Activated CD4-positive, alpha-beta T cell treated with anti-CD3 and anti-CD28 coated beads for 48 hours (primary cell): ENCODE measurements around the gene CADPS.

ENCODE experiments used
- DNase-seq: peaks from one replicate; pipeline ENCODE4 v3.0.0-alpha.2; 2020

Gene CADPS

DNA sequence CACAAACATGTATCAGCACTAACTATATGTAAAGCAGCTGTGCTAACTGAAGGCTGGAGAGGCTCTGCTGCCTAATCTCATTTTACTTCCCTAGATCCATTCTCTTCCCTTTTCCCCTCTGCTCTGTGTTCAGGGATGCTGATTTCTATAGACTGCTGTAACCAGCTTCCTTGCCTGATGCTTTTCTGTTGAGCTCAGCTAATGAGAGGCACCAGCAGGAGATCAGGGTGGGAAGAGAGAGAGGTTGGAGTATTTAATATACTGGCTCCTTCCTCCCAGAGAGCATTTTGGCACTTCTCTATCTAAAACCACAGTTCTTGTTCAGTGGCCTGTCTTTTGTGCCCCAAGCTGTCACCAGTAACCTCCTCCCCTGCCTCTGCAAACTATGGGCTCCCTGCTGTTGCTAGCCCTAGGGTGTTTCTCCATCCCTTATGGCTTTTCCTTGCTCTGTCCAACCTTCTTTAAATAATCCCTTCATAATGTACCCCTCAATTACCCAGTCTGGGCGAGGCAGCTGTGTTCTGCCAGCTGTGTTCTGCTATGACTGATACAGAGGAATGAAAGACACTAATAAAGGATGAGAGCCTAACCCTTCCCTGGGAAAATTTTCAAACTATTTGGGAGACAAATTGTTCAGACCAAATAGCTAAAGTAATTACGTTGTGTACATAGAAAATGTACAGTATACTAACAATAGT, 69.5 kb downstream of the CADPS start:
- no peak for DNase-seq

- DNase-seq = no peak
Observed at GRCh38 chr3:62805106-62805505, 70.1 kb downstream of the CADPS start.

- no peak for DNase-seq
Observed at GRCh38 chr3:62803276-62803675, 71.9 kb downstream of the CADPS start.

DNA sequence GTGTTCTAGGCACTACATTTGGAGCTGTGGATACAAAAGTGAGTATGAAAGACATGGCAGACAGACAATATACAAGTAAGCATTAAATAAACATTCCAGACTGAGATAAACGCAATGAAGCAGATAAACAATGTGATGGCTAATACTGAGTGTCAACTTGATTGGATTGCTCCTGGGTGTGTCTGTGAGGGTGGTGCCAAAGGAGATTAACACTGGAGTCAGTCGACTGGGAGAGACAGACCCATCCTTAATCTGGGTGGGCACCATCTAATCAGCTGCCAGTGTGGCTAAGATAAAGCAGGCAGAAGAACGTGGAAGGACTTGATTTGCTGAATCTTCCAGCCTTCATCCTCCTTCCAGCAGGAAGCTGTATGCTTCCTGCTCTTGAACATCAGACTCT, 77.2 kb downstream of the CADPS start:
- DNase-seq = no peak

GRCh38 chr3:62797132-62797531, 78.1 kb downstream of the CADPS start:
- DNase-seq = no peak

- no peak for DNase-seq
Observed at GRCh38 chr3:62795978-62796657, 79.1 kb downstream of the CADPS start.

DNA sequence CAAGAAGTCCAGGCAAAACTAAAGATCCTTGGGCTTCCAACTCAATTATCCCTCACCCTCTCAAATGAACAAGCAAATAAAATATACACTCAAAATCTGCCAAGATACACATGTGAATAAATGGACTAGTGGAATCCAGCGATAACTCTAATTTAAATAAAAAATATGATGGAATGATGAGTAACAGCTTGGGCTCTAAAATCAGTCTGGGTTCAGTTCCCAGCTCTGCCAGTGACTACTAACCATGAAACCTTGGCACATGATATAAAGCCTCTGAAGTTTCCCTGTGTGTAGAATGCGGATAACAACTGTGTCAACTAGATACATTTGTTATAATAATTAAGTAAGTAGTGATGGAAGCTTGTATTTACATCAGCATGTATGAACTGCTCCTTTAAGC, 81.3 kb downstream of the CADPS start:
- no peak for DNase-seq

DNA sequence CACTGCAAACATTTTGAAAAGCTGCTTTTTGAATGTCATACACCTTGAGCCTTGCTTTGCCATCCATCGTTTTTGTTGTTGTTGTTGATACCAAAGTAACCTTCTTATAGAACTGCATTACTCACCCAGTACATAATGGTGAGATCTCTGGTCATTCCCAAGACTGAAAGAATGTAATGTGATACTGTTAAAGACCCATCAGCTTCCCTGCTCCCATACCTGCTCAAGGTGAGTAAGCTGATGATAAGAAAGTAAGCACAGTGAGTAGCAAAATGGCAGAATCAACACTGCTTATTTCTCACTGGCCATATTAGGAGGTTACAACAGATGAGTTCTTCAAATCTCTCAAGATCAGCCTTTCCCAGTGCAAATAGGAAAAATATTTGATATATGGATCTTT, 89.8 kb downstream of the CADPS start:
- no peak for DNase-seq

DNA sequence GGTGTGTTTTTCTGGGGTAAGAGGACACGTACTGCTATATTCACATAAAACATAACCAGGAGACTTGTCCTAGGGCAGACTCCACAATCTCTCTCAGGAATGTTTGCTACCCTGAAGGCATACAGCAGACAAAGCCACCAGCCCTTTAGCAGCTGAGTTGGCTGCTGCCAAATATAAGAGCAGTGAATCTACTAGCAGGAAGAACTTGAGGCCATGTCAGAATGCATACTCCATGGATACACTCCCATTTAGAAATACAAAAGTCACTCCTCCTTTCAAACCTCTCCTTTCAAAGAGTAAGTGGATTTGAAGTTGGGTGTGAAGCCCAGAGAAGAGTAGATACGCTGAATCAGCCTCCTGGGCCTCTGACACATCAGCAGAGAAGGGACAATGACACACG, 94.1 kb downstream of the CADPS start:
- DNase-seq = no peak

- no peak for DNase-seq
Observed at GRCh38 chr3:62777674-62778073, 97.5 kb downstream of the CADPS start.

- no peak for DNase-seq
Observed at GRCh38 chr3:62777130-62777529, 98.1 kb downstream of the CADPS start.

DNA sequence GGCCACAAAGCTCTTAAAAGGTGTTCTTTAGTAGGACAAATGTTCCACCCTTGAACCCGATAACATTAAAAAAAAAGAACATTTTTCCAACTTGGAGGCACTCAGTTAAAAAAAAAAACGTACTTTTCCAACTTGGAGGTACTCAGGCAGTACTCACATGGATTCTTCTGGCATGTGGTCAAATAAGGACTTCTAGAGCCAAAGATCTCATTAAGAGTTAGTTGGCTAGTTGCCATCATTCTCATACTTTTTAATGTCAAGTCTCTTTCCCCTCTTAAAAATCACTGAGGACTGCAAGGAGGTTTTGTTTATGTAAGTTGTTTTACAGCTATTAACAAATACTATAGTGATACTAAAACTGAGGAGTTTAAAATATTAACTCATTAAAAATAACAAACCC, 101.0 kb downstream of the CADPS start:
- no peak for DNase-seq

DNA sequence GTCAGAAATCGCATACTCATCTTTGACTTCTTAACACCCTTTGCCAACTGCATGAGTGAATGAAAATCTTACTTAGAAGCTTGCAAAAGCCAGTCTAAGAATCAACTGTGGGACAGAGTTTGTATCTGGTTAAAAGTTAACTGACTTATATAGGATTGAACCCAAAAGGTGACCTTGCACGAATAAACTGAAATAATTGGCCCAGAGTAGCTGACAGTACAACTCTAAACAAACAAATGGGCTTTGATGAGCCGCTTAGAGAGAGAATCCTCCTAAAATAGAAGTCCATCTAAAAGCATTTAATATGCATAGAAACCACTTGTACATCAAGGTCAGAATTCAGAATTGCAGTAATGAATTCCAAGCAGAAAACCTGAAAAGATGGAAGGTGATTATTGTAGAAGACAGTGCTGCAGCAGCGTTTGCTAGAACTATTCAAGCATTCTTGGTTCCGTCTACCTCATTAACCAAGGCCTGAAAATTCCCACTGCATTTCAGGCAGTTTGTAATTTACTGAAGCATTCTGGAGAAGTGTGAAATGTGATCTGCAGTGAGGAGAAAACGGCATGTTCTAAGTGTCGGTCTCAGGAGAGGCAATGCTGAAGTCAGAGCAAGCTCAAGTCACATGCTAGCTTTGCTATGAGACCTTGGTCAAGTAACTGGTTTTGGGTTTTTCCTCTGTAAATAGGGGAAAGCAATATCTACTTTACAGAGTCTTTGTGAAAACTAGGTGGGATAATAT, 103.7 kb downstream of the CADPS start:
- DNase-seq = no peak

DNA sequence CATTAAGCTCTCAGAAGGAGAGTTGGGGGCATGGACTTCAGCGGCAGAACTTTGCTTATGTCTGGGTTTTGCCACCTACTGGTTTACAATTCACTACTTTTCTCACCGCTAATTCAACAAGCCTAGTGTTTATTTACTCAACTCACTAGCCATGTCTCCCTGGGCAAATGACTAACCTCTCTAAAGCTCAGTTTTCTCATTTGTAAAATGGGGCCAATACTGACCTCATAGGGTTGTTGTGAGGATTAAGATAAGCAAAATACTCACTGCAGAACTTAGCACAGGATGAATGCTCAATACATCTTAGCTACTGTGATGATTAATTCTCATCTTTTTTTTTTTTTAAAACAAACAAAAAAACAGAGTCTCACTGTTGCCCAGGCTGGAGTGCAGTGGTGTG, 106.3 kb downstream of the CADPS start:
- DNase-seq = no peak

DNA sequence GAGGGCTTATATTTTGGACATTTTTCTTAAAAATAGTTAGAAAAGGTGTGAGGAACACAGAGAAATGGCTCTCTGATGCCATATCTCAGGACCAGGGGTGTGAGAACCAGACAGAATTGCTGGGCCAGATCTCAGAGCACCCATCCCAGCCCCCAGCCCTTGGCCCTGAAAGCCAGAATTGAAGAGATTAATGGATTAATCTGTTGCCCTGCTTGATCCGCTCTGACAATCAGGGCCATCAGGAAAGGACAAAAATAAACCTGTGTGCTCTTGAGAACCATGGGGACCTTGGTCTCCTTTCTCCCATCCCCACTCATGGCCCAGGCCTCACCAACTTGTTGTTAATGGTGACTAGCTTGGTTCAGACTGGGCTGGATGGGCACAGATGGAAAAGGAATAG, 113.5 kb downstream of the CADPS start:
- no peak for DNase-seq

DNA sequence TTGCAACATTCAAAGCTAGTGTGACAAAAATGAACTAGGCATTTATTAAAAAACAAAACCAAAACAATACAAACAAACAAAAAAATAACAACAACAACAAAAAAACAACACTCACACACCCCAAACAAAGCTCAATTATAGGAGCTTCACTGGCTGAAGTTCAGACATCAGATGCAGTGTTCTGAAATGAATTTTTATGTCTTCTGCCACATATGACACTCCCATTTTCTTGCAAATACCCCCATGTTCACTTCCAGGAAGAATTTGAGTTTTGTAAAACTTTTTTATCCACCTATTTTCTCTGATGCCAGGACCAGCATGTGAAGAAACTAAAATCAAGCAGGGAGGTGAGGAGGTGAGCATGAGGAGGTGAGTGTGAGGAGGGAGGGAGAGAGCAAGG, 113.9 kb downstream of the CADPS start:
- DNase-seq = no peak

GRCh38 chr3:62758296-62759066, 116.7 kb downstream of the CADPS start:
- DNase-seq = no peak

GRCh38 chr3:62757045-62757444, 118.2 kb downstream of the CADPS start:
- DNase-seq = no peak

DNA sequence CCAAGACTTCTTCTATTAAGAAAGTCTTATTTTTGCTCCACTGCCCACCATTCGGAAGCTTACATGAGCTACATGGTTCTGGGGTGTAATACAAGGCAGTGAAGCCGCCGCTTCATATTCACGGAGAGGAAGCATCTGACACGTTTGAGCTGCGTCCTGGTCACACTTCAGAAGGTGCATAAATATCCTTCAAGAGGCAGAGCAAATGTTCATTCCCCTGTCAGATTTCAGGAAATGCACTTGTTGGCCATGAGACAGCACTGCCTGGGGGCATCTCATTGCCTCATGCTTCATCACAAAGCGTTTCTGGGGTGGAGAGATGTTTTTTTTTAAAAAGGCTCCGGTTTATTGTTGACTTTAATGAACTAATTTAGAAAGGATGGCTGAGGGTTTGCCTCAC, 119.9 kb downstream of the CADPS start:
- no peak for DNase-seq

DNA sequence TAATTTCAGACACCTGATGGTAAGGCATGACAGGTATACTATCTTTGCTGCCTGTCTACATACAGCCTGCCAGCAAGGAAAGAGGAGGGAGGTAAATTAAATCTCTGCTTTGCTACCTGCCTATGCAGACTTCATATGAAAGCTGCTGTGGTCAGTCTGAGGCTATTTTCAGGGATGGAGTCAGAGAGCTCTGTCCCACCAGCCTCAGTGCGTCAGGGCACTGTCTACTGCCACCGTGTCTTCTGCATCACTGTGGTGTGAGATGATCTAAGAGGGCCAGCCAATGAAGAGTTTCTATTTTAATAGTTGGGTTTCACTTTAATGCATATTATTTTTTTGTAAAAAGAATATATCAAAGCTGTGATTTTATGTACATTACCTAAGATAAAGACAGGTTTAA, 125.6 kb downstream of the CADPS start:
- DNase-seq = no peak

GRCh38 chr3:62749130-62749529, 126.1 kb downstream of the CADPS start:
- no peak for DNase-seq

DNA sequence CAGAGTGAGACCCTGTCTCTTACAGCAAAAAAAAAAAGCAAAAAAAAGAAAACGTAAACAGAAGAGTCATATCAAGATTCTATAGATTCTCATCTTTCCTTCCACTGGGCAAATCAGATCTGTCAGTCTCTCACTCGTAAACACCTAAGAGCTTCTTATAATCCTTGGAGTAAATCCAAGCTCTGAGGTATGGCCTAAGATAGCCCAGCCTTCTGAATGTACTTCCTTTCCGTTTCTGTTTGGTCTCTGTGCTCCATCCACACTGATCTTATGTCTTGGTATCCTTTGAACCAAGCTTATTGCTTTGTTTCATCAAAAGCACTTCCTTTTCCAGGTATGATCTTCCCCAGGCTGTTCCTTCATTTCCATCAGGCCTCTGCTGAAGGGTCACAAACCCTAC, 137.8 kb downstream of the CADPS start:
- DNase-seq = no peak

DNA sequence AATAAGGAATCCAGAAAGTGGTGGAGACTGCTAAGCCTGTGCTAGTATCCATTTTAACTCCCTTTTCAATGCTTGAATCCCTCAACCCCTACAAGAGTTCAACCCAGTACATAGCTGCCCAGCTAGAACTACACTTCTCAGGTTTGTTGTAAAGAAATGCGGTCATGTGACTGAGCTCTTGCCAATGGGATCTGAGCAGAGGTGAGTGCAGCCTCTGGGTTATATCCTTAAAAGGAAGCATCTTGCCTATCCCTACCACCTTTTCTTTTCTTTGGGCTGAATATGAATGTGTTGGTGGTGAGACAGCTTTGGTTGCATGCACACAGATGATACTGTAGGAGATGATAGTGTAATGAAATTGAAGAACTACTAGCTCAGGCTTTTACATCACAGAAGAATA, 139.7 kb downstream of the CADPS start:
- DNase-seq = no peak
